ELR (cell line): Measurements from ENCODE around the gene CCDC92.

Experiments used
- DNase-seq: peaks from one replicate; pipeline ENCODE4 v3.0.0-alpha.2; 2015; ENCODE audit warnings: low read depth

Gene CCDC92

DNA sequence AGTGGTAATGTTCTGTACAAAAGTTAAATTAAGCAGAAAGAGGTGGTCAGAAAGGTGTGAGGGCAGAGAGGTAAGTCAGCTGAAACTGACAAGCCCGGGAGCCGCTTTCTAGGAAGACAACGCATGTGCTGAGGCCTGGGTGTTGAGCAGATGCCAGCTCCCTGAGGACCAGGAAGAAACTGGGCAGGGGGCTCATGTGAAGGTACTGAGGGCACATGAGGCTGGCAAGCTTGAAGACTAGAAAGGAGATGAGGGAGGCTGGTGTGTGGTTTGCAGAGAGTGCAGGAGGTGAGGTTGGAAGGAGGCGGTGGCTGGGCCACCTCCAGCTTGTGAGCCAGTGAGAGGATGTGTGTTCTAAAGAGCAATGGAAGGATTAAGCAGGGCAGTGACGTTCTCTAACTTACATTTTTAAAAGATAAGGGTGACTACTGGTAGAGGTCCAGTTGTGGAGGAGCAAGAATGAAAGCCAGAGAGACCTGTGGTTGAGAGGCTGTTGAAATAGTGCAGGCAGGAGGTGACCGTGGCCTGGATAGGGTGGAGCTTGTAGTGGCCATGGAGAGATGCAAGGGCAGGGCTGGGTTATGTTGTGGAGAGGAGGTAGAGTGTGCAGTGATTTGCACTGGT, 29.5 kb upstream of the CCDC92 start:
- no peak for DNase-seq

DNA sequence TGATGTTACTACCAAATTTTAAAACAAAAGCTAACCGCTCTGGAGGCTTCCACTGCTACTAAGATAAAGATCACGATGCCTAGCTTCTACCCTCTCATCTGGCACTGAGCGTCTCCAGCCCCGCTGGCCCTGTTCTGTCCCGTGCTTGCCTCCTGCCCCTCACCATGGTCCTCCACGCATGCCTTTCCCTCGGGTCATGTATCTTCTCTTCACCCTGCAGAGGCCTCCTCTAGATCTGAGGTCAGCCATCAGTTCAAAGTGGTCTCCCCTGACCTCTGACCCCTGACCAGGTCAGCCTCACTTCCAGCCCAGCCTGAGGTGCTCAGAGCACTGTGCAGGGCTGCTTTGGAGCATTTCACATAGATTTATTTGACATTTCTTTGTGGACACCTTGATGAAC, 28.7 kb upstream of the CCDC92 start:
- no peak for DNase-seq

DNA sequence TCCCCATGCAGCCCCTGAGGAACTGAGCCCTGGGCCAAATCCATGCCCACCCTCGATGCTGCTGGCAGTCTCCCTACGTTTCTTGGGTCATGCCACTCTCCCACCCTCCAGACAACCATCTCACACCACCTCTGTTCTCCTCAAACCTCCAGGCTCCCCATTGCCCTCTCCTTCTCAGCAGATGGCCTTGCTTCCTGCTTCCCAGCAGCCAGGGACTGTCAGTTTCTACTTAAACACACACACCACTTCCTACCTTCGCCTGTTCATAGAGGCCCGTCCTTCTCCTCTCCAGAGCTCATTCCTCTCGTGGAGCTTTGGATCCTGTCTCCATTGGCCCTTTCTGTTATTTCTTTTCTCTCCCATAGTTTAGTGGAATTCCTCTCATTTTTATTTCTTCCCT, 27.5 kb upstream of the CCDC92 start:
- no peak for DNase-seq

DNA sequence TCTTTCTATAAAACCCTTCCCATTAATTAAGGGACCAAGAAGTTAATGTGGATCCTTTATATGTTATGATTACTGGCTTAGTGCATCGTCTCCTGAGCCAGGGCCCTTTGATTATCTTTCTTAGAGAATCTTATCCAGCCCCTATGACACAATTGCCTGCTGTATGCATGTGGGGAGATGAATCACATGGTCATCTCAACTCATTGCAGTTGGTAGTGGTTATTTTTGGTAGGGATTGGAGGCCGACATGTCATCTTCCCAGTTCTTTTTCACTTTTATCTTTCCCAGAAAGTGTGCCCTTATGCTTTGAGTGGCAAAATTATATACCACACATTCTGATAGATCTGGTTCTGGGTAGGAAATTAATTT, 26.3 kb upstream of the CCDC92 start:
- peak; percentile 13 for DNase-seq

DNA sequence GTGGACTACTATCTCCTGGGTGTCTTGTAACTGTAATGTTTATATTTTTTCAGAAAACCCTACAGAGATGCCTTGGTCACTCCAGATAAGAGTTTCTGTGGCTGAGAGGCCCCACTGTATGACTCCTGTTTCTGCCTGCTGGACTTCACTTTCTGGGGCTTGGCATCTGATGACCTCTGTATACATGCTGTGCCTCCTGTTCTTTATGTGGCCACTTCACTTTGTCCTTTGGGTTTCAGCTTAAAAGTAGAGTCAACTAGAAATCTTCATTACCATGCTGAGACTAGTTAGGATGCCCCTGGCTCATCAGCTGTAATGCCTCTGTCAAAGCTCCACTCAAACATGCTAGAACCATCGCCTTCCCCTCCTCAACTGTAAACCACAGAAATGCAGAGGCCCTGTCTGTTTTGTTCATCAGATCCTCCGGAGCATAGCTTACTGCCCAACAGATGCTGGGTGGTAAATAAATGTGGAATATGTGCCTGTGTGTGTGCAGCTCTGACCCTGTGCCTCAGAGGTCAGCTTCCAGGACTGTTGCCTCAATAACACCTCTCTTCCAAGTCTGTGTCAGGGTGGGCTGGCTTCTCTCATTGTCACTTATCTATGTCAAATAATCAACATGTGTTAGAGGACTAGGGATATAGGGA, 25.8 kb upstream of the CCDC92 start:
- no peak for DNase-seq

DNA sequence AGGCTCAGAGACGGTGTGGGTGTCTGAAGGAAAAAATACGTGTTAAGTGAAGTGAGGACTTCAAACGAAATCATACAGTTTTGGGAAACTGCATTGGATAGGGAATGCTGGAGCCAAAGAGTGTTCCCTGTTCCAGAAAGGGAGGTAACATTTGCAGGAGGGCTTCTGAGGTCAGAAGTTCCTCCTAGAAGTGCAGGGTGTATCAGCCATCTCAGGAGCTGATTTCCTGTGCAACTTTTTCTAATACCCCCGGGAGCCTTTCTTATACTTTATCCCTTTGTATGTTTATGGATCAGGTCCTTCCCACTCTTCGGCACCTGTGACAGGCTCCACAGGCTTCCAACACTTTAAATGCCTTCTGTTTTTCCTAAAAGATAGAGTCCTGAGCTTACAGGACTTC, 25.3 kb upstream of the CCDC92 start:
- DNase-seq, result no peak

DNA sequence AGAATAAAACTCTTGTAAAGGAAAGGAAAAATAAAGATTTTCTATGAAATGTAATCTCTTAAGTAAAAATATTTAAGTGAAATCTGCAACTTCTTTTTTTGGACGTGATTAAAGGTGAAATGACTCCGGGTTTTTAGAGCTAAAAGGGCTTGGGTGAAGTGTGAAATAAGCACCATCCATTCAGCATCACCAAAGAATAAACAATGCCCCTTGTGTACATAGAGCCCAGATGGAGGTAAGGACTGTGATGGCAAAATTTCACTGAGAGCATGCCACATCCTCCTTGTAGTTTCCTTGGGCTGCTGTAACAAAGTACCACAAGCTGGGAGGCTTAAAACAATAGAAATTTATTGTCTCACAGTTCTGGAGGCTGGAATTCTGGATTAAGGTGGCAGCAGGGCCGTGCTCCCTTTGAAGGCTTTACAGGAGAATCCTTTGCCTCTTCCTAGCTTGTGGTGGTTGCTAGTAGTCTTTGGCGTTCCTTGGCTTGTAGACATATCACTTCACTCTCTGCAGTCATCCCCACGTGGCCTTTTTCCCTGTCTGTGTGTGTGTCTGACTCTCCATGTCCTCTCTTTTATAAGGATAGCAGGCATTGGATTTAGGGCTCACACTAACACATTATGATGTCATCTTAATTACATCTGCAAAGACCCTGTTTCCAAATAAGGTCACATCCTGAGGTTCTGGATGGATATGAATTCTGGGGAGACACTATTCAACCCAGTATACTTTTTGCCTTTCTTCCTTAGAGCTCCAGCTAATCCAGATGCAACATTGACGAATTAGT, 24.6 kb upstream of the CCDC92 start:
- DNase-seq, result no peak

DNA sequence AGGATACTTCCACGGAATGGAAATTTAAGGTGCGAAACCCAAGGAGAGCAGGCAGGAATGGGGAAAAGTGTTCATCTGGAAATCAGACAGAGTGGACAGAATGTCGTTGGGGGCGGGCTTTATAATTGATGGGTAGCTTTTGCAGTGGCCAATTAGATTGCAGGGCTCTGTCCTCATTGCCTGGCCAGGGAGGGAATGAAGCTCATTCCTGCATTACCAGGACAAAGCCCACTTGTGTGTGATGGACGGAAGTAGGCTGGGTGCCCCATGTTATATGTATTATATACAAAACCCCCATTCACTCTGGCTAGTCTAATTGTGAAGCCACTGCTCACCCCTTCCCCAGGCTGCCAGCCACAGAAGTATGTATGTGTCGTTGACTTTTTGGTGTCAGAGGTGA, 23.9 kb upstream of the CCDC92 start:
- DNase-seq, result no peak

DNA sequence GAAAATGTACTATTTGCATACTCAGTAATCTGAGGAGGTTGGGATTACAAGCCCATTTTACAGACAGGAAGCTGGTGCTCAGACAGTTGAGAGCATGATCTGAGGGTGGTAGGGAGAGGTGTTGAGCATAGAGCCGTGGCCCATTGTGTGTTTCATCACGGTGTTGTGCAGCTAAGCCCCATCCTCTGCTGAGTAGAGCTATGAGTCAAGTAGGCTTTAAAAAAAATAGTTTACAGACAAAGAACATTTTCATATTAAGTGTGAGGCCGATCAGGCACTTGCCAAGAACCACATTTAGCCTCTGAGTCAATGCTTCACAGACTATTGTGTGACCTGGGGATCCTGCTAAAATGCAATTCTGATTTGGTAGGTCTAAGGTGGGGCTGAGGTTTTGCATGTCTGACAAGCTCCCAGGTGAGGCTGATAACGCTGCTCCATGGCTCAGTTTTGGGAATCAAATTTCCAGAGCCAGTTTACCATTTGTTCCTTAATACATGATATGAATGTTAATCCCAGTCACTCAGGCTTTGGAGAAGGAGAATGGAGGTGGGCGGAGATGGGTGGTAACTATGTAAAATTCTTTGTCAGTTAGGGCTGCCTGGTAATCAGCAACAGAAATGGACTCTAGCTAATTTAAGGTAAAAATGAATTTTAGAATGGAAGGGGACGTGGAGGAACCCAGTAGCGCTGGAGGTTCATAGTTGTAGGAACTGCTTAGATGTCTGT, 22.6 kb upstream of the CCDC92 start:
- peak; percentile 32 for DNase-seq

DNA sequence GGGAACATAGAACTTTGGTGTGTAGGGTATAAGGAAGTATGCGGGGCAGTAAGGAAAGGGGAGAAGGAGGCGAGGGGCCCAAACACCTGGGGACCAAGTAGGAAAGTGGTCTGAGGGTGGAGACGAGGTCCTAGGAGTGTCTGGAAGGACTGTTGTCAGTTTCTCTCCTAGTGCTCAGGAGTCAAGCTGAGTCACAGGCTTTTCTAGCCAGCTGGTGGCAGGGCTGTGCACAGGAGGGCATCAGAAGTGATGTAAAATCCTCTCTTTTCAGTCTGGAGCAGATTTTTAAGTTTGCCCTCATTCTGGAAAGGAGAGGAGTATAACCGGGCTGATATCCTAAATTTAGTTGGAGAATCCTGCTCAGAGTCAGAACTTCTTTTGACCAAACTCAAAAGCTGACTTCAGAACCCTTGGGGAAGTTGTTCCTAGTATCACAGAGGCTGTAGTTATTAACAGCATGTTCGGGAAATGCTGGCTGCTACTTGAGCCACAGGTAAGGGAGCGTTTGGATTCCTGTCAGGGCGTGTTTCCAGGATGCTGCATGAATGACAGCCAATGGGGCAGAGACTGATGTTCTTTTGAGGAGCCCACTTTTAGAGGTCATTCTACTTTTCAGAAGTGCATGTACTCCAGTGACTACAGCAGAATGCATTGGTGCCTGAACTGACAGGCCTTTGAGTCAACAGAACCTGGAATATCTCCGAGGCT, 19.6 kb upstream of the CCDC92 start:
- DNase-seq, result no peak

DNA sequence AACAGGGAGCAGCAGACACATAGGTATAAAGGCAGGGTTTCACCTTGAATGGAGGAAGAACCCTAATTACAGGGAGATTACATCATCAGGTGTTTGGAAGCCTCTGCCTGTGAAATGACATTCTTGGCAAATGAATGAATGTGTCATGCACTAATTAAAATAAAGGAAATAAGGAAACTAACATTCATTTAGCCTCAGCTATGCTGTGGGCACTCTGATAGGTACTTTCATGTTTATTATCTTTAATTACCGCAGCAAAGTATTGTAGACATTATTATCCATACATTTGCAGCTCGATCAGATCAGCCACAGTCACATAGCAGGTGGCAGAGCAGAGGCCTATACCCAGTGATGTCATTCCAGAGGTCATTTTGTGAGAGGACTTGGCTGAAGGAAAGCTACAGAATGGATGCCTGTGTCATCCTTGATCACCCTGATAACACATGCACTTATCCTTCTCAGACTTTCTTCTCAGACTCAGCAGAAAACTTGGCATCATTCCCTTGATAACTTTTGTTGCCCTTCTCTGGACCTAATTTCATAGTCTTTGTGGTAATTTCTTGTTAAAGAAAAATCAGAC, 18.8 kb upstream of the CCDC92 start:
- no peak for DNase-seq

DNA sequence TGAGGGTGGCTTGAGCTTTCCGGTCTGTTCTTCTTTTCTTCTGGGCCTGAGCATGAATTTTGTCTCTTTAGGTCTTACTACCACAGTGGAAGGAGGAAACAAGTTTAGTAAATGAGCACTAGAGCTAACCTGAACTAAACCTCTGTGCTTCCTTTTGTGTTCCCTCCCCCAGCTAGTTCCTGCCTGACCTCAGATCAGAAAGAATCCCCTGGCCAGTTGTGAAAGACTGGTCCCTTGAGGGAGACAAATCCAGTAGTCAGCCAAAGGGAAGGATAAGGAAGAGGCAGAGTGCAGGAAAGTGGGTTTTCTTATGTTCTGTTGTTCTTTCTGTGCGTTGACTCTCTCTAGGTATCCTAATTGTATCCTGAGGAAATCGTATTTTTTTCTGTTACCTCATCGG, 17.9 kb upstream of the CCDC92 start:
- DNase-seq, result no peak

DNA sequence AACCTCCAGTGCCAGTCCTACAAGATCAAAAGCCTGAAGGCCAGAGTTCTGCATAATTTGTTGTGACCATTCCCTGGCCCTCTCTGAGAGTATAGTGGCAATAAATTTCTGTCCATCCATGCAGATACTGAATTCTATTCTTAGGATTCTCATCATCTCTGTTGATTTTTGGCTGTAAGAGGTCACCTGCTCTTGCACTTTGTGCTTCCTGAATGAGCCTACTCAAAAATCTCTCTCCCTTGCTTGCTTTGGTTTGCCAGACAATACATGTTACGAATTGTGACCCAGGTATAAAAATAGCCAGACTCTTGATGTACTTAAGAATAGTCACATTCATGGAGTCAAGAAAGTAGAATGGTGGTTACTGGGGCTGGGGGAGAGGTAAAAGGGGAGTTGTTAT, 17.1 kb upstream of the CCDC92 start:
- no peak for DNase-seq

DNA sequence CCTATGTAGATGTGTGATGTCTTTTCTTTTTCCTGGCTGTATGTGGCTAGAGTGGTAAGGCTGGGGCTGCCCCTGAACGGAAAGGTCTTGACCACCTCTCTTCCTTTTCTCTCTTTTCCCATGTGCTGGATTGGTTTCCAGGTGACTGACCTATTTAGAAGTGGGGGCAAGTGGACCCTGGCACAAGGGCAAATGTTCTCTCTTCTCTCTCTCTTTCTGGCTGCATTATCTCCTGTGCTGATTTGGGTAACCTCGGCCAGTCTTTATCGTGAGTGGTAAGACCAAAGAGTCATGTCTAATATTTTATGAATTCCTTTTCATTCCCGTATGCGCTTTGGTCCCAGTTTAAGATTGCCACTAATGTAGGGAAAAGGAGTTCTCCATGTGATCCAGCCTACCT, 16.5 kb upstream of the CCDC92 start:
- DNase-seq, result no peak

DNA sequence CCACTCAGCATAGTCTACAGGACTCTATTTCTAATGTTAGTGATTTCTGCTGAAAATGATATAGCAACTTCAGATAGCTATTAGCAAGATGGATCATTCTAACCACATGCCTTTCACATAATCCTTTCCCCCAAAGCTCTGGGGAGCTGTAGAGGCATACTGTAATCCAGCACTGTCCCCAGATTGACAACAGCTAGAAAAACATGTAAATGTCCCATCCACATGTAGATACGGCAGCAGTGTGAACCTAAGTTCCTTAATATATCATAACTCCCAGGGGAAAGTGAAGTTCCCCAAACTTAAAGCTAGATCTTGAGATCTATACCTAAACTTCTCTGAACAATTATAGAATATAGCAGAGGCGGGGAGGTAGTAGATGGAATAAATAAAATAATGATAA, 14.4 kb upstream of the CCDC92 start:
- no peak for DNase-seq

DNA sequence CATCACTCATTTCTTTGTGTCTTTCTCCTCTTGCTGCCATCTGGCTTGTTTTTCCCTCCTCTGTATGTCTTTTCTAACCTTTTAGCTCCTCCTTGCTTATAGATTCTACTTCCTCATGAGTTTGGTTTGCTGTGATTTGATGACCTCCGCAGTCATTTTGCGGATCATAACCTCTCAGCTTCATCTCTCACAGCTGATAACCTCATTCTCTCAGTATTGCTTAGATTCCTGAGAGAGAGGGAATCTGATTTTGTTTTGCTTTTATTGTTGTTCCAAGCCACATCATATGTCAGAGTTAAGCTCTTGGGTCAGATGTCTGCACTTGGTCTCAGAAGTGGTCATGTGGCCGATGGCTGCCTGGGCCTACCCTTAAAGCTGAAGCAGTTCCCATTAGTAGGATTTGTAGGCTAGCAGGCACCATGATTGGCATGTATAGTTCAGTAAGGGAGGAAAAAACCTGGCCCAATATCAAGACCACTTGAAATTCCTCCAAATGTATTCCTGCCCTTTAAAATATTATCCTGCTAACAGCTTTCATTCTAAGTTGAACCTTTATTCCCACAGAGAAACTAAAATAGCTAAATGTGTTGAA, 13.8 kb upstream of the CCDC92 start:
- no peak for DNase-seq

DNA sequence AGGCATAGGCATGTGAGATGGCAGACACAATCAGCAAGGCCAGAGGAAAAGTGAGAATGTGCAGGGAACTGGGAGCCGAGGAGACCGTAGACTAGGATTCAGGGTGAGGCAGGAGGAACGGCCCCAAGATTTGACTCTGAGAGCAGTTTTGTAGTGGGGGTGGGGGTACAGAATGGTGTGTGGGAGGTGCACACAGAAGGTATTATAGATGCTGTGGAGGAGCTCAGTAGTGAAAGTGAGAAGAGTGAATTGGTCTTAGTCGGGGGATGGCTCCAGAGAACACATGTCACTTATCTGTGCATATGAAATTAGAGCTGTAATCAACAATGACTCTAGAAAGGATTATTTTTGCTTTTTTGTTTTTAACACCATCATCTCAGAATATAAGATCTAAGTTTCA, 12.3 kb upstream of the CCDC92 start:
- DNase-seq, result no peak

DNA sequence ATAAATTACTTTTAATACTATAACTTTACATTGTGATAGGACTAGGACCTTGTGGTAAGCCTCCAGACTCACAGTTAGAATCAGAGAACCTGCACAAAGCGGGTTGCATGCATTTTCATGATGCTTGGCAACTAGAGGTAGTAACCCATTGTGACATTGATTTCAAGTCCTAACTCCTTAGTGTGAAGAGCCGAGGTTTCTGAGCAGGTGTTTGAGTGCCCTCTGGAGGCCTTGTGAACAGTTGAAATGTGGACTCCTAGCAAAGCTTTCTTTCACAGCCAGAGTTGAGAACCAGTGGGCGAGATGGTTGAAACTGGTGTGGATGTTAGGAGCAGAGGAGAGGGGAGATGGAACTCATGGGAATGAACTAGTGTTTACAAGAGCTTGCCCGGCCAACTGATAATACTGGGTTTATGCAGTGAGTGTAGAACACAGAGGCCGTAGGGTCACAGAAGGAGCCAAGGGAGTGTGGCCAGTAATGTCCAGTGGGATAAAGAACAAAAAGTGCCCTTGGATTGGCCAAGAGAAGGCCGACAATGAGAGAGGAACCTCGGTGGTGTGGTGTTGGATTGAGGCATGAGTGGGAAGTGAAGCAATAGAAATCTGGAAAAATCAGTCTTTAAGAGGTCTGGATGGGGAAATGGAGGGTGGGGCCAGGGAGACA, 11.3 kb upstream of the CCDC92 start:
- peak; percentile 83 for DNase-seq

DNA sequence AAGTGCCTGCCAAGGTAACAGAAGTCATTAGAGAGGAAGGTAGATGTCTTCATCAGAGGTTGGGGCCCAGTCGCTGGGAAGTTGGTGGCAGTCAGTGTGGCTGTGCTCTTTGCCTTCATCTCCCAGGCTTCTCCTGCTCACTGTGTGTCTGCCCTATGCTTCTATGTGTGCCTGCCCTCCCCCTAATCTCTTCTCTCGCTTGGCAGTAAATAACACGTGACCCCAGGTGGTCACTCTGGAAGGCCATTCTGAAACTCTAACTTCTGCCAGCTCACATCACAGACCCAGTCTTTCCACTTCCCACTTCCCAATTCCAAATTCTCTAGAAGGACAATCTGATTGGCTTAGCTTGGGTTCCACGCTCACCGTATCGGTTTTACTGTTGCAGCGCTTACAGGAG, 9.6 kb upstream of the CCDC92 start:
- no peak for DNase-seq

DNA sequence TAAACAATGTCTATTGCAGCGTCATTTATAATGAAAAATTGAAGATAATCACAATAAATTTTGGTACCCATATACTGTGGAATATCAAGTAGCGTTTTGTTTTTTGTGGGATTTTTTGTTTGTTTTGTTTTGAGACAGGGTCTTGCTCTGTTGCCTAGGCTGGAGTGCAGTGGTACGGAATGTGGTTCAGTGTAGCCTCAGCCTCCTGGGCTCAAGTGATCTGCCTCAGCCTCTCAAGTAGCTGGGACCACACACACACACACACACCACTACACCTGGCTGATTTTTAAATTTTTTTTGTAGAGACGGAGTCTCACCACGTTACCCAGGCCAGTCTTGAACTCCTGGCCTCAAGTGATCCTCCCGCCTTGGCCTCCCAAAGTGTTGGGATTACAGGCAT, 6.9 kb upstream of the CCDC92 start:
- DNase-seq, result no peak

DNA sequence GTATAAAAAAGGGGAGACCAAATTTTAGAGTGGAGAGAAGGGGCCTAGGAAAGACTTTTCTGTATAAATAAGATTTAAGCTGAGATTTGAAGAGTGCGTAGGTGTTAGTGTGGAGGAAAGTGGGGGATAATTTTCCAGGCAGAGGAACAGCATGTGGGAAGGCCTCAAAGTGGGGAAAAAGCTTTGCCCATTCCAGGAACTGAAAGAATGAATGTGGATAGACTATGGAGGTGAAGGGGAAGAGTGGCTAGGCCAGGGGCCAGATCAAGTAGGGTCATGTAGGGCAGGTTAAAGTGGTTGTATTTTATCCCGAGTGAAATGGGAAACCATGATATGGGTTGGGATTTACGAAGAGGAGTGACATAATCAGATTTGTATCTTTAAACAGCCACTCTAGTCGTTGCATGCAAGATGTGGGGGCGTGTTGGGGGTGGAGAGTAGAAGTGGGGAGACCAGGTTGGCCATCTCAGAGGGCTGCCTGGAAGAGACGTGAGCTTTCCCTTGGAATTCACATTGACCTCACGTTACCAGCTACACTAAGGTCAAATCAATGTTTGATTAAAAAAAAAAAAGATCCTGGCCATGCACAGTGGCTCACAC, 3.7 kb upstream of the CCDC92 start:
- no peak for DNase-seq
